Measurements from ENCODE around the gene ZBTB12.
"Not testable (repeated sequence)": the region's sequence is repeated elsewhere in the genome, so short reads cannot be mapped to it uniquely, and the experiment has no call there.

Gene ZBTB12

GRCh38 chr6:31858707-31859106 is 43.2 kb downstream of the ZBTB12 start:
- H3K4me3 ChIP-seq (ENCODE audit: low read depth, low read length) = no peak overlapping the region
- in situ Hi-C loops (cut with HindIII; ENCODE audit: low sequenced_read_pairs) = no loop called here
- TF ChIP-seq CTCF (IDR thresholded peaks at IDR 0.05; ENCODE audit: low read depth, low read length, missing control alignments) = no peak
- no peak for DNase-seq (ENCODE audit: low read depth)

- in situ Hi-C loops (cut with HindIII; ENCODE audit: low sequenced_read_pairs); H3K4me3 ChIP-seq (ENCODE audit: low read depth, low read length); DNase-seq (ENCODE audit: low read depth): not testable (repeated sequence)
Observed at GRCh38 chr6:31857774-31858173, 44.1 kb downstream of the ZBTB12 start.

GRCh38 chr6:31851980-31852718 is 49.7 kb downstream of the ZBTB12 start:
- in situ Hi-C loops (cut with HindIII; ENCODE audit: low sequenced_read_pairs); DNase-seq (ENCODE audit: low read depth); H3K4me3 ChIP-seq (ENCODE audit: low read depth, low read length): not testable (repeated sequence)

GRCh38 chr6:31851485-31851832 is 50.4 kb downstream of the ZBTB12 start:
- in situ Hi-C loops (cut with HindIII; ENCODE audit: low sequenced_read_pairs) = no loop called here
- TF ChIP-seq CTCF (IDR thresholded peaks at IDR 0.05; ENCODE audit: low read depth, low read length, missing control alignments) = no peak
- H3K4me3 ChIP-seq (ENCODE audit: low read depth, low read length) = no peak overlapping the region
- DNase-seq (ENCODE audit: low read depth) = no peak

- TF ChIP-seq CTCF (IDR thresholded peaks at IDR 0.05; ENCODE audit: low read depth, low read length, missing control alignments) = no peak
- in situ Hi-C loops (cut with HindIII; ENCODE audit: low sequenced_read_pairs) = no loop called here
- no peak for DNase-seq (ENCODE audit: low read depth)
- H3K4me3 ChIP-seq (ENCODE audit: low read depth, low read length) = no peak overlapping the region
Observed at GRCh38 chr6:31850765-31851484, 51.0 kb downstream of the ZBTB12 start.
